ENCODE results near the gene C18orf63.
"Not testable (repeated sequence)": the region's sequence is repeated elsewhere in the genome, so short reads cannot be mapped to it uniquely, and the experiment has no call there.

The C18orf63 gene

GRCh38 chr18:74281011-74281979 is 34.3 kb upstream of the C18orf63 start:
- no peak for DNase-seq (ENCODE audit: low read depth)
- H3K4me3 ChIP-seq (ENCODE audit: low read depth, low read length): no peak overlapping the region
- TF ChIP-seq CTCF (IDR thresholded peaks at IDR 0.05; ENCODE audit: insufficient read depth, low read depth, low read length, missing control alignments): no peak

GRCh38 chr18:74281980-74282754 is 33.5 kb upstream of the C18orf63 start:
- DNase-seq (ENCODE audit: low read depth): no peak
- TF ChIP-seq CTCF (IDR thresholded peaks at IDR 0.05; ENCODE audit: insufficient read depth, low read depth, low read length, missing control alignments): no peak
- H3K4me3 ChIP-seq (ENCODE audit: low read depth, low read length): no peak overlapping the region

- no peak for TF ChIP-seq CTCF (IDR thresholded peaks at IDR 0.05; ENCODE audit: insufficient read depth, low read depth, low read length, missing control alignments)
- H3K4me3 ChIP-seq (ENCODE audit: low read depth, low read length): no peak overlapping the region
- no peak for DNase-seq (ENCODE audit: low read depth)
These were observed 32.7 kb upstream of the C18orf63 start for GRCh38 chr18:74282755-74283554.

- DNase-seq (ENCODE audit: low read depth): no peak
- no peak for TF ChIP-seq CTCF (IDR thresholded peaks at IDR 0.05; ENCODE audit: insufficient read depth, low read depth, low read length, missing control alignments)
- no peak overlapping the region for H3K4me3 ChIP-seq (ENCODE audit: low read depth, low read length)
These were observed 32.0 kb upstream of the C18orf63 start for GRCh38 chr18:74283646-74284045.

GRCh38 chr18:74284191-74284979 is 31.3 kb upstream of the C18orf63 start:
- no peak overlapping the region for H3K4me3 ChIP-seq (ENCODE audit: low read depth, low read length)
- no peak for TF ChIP-seq CTCF (IDR thresholded peaks at IDR 0.05; ENCODE audit: insufficient read depth, low read depth, low read length, missing control alignments)
- no peak for DNase-seq (ENCODE audit: low read depth)

GRCh38 chr18:74284980-74285355 is 30.7 kb upstream of the C18orf63 start:
- no peak for DNase-seq (ENCODE audit: low read depth)
- no peak for TF ChIP-seq CTCF (IDR thresholded peaks at IDR 0.05; ENCODE audit: insufficient read depth, low read depth, low read length, missing control alignments)
- H3K4me3 ChIP-seq (ENCODE audit: low read depth, low read length): no peak overlapping the region

- not testable (repeated sequence) for DNase-seq (ENCODE audit: low read depth); H3K4me3 ChIP-seq (ENCODE audit: low read depth, low read length)
These were observed 30.1 kb upstream of the C18orf63 start for GRCh38 chr18:74285583-74285982.
